ENCODE results near the gene MAP2K3. TPM values are rescaled to one million over a fixed set of nuclear protein-coding genes. Genes with fewer than 3 reads are reported as not detected.

MAP2K3 gene
- total RNA-seq, 2 donors from 2014 or later, result 47.7 to 83.4 TPM

DNA sequence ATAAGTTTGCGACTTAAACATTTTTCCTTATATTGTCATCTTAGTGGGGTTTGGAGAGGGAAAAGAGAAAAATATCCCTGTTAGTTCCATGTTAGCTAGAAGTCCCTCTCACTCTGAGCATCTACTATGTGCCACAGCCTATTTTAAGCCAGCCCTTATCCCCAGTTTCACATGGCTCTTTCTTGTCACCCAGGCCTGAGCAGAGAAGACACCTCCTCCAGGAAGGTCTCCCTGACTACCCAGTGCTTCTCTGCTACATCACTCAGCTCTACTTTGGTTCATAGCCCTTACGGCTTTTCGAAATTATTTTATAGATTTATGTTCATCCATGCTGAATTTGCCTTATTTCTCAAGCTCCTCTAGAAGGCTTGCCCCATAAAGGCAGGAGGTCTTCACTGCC, 7.2 kb upstream of the MAP2K3 start:
- intact Hi-C loops (cut with DNase I), result loop anchor here in 1 of 2 donors (10.0 kb wide), 1 partner anchor 153 kb away; the partner anchor contains the start of gene DHRS7B
- no peak for DNase-seq (ENCODE audit: low spot score)

GRCh38 chr17:21278450-21279197, 5.9 kb upstream of the MAP2K3 start:
- no peak for DNase-seq (ENCODE audit: low spot score)
- intact Hi-C loops (cut with DNase I), result loop anchor here in 1 of 2 donors (10.0 kb wide), 1 partner anchor 154 kb away; the partner anchor contains the start of gene DHRS7B

DNA sequence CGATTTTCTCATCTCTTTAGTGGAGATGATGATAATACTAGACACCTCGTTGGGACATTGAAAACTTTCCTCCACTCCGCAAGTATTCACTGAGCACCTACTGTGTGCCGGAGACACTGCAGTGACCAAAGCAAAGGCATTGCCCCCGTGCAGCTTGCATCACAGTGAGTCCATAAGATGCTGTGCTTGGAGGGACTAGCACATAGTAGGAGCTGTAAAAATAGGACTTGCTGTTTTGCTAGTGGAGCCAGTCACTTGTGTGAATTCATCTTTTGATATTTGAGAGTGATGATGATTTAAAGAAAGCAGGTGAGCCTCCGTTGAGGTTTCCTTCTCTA, 5.3 kb upstream of the MAP2K3 start:
- no peak for DNase-seq (ENCODE audit: low spot score)
- intact Hi-C loops (cut with DNase I), result loop anchor here in 1 of 2 donors (10.0 kb wide), 1 partner anchor 154 kb away; the partner anchor contains the start of gene DHRS7B

GRCh38 chr17:21279582-21279981, 4.9 kb upstream of the MAP2K3 start:
- intact Hi-C loops (cut with DNase I), result loop anchor here in 1 of 2 donors (10.0 kb wide), 1 partner anchor 155 kb away; the partner anchor contains the start of gene DHRS7B
- no peak for DNase-seq (ENCODE audit: low spot score)

DNA sequence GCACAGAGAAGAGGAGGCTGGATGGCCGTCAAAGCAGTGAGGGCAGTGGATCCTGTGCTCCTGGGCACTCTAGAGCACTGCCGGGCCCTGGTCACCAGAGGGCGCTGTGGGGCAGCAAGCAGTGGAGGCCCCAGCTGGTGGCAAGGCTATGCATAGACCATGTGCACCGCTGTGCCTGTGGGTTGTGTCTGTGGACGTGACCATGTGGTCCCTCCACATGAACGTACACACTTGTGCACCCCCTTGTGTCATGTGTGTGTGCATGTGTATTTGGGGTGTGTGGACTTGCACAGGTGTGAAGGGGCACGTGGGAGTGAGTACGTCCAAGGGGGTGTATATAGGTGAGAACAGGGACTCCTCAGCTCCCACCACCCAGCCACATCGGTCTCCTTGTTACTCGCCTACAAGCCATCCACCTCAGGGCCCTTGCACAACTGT, 4.4 kb upstream of the MAP2K3 start:
- DNase-seq (ENCODE audit: low spot score), result peak; percentile 97
- intact Hi-C loops (cut with DNase I), result no loop called here

DNA sequence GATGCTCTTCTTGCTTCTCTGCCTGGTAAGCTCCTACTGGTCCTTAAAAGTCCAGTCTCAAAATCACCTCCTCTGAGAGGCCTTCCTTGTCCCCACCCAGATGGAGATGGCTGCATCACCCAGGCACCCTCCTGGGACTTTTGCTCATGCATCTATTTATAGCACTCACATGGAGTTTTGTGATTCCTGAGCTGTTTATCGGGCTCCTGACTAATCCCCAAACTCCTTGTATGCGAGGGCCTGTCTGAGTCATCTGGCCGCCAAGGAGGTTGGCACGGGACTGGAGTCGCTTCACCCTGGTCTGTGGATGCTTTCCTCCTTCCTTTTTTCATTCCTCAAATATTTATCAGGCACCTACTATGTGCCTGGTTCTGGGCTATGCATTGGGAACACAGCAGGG, 2.3 kb upstream of the MAP2K3 start:
- peak; percentile 92 for DNase-seq (ENCODE audit: low spot score)

DNA sequence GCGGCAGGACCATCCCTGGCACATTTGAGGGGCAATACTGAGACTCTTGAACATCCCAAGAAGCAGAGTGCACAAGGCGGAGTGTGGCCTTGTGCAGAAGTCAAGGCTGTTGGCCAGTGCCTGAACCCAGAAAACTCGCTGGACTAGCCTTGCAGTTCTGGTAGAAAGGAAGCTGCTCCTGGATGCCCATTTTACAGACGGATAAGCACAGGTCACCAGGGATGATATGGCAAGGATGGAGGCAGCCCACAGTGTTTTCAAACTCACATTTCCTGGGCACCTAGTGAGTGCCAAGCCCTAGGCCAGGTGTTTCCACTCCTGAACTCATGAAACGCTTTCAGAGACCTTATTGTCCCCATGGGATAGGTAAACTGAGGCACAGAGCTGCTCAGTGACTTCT, 1.7 kb upstream of the MAP2K3 start:
- DNase-seq (ENCODE audit: low spot score), result peak; percentile 71
- intact Hi-C loops (cut with DNase I), result no loop called here

More for the DNA sequence above, 2.3 kb upstream of the MAP2K3 start:
- intact Hi-C loops (cut with DNase I), result no loop called here

DNA sequence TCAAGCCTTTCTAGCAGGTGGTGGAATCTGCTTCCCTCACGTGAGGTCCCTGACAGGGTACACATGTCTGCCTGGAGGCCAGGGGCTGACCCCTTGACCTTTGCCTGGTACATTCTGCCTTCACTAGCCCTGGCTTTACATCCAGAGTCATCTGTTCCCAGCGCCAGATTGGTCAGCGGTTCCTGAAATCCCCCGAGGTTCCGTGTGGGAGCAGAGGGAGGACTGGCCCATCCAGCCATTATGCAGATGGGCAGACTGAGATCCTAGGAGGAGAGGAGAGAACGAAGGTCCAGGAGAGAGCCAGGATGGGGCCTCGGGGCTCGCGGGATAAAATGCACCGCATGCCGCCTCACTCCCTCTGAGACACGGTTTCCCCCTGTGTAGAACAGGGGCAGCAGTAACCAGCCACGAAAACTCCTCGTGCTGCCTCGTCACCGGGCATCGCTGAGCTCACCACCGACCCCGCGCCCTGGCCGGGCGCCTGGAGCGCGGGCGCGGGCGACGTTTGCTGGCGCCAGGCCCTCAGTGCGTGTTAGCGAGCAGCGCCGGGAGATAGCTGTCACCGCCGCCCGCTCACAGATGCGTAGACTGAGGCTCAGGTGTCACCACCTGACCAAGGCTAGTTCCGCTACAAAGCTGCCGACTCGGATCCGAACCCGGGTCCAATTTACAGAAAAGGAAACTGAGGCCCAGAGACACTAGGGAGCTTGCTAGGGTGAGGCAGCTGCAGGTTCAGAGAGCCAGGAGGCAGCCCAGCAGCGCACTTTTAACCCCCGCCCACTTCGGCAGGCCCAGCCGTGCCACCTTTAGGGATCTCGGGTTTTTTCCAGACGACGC, 811 bp upstream of the MAP2K3 start:
- intact Hi-C loops (cut with DNase I), result no loop called here
- peak; percentile 84 for DNase-seq (ENCODE audit: low spot score)

DNA sequence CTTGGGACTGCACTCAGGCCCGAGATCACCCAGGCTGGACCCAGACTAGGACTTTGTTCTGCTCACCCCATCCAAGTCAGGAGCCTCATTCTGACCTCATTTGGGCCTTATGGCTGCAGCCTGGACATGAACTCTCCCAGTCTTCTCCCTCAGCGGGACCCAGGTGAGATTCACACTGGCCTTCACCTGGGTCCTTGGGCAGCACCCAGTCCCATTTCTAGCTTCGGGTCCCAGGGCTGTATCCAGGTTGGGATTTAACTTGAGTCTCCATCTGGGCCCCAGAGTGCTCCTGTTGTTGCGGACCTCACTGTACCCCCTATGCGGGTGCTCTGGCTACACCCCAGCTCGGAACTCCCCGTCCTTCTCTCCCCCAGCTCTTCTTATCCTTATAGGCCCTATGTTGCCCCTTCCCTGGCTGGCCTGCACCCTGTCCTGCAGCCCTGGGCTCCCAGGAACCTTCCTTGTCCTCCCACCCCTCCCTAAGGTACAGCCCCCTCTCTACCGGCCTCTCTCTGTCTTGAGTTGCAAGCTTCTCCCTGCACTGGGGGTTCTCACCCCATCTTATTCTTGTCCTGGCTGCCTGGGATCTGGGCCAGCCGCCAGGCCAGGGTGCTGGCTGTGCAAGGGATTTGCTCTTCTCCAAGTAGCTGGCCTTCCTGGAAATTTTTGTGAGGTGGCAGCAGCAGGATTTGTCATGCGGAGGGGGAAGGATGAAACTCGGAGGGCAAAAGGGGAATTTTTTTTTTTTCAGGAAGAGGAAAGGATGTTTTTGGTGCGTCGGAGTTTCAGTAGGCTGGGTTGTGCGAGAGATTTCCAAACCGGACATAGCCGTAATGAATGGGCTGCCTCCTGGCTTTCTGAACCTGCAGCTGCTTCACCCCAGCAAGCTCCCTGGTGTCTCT, 904 bp downstream of the MAP2K3 start:
- DNase-seq (ENCODE audit: low spot score), result peak; percentile 86

GRCh38 chr17:21286066-21286770, 1.7 kb downstream of the MAP2K3 start:
- DNase-seq (ENCODE audit: low spot score), result peak; percentile 97
- intact Hi-C loops (cut with DNase I), result no loop called here

More for the DNA sequence above, 904 bp downstream of the MAP2K3 start:
- intact Hi-C loops (cut with DNase I), result no loop called here

DNA sequence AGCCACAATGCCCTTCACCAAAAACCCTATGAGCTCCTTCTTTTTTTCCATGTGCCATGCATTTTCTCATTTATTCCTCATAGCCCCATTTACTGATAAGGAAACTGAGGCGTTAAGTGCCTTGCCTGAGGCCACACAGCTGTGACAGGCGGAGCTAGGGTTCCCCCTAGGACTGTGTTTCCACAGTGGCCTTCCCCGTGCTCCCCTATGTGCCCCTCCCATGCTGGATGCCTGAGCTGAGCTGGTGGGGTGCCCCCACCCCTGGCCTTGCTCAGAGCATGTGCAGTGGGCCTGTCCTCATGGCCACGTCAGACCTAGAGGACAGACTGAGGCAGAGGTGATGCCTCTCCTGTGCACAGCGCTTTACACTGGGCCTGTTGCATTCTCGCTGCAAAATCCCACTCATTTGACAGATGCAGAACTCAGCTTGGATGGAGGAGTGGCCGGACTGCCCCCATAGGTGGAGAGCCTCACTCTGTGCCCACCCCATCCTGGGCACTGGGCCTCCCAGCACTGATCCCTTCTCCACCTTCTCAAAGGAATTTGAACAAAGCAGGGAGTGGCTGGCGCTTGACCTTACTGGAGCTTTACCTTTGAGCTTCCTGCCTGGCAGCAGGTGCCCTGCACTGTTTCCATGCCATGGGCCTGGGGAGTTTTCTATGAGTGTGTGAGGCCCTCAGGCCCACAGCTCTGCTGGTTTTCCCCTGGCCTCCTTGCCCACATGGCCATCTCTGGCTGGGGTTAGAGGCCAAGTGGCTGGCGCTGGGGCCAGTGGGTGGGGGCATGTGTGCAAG, 2.6 kb downstream of the MAP2K3 start:
- intact Hi-C loops (cut with DNase I), result no loop called here
- peak; percentile 68 for DNase-seq (ENCODE audit: low spot score)

- intact Hi-C loops (cut with DNase I), result no loop called here
Measured at GRCh38 chr17:21287703-21288449, 3.4 kb downstream of the MAP2K3 start.

DNA sequence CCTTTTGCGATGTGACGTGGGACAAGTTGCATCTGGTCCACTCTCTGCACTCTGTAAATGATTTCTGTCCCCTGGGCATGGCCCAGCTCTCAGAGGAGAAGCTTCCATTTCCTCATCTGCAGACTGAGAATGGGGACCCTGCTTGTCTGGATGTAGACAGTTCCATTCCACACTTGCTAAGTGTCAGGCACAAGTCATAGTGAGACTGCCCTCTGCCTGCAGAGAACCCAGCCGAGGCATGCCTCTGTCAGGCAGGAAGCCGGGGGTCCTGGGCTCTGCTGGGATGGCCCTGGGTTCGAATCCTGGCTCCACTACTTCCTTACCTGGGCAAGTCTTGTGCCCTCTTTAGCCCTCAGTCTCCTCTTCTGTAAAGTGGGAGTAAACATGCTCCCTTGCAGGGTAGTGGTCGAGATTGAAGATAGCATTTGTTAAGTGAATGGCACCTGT, 4.1 kb downstream of the MAP2K3 start:
- intact Hi-C loops (cut with DNase I), result no loop called here
- peak; percentile 72 for DNase-seq (ENCODE audit: low spot score)

More at GRCh38 chr17:21287703-21288449, 3.4 kb downstream of the MAP2K3 start:
- peak; percentile 99 for DNase-seq (ENCODE audit: low spot score)

- peak; percentile 76 for DNase-seq (ENCODE audit: low spot score)
- intact Hi-C loops (cut with DNase I), result no loop called here
Measured at GRCh38 chr17:21289175-21289901, 4.8 kb downstream of the MAP2K3 start.

- peak; percentile 82 for DNase-seq (ENCODE audit: low spot score)
- intact Hi-C loops (cut with DNase I), result no loop called here
Measured at GRCh38 chr17:21289902-21290571, 5.5 kb downstream of the MAP2K3 start.

GRCh38 chr17:21291357-21291756, 6.8 kb downstream of the MAP2K3 start:
- intact Hi-C loops (cut with DNase I), result no loop called here
- DNase-seq (ENCODE audit: low spot score), result no peak

Data from posterior vena cava (tissue), 2 donors.